ENCODE data around the gene MTERF4.

MTERF4 gene

DNA sequence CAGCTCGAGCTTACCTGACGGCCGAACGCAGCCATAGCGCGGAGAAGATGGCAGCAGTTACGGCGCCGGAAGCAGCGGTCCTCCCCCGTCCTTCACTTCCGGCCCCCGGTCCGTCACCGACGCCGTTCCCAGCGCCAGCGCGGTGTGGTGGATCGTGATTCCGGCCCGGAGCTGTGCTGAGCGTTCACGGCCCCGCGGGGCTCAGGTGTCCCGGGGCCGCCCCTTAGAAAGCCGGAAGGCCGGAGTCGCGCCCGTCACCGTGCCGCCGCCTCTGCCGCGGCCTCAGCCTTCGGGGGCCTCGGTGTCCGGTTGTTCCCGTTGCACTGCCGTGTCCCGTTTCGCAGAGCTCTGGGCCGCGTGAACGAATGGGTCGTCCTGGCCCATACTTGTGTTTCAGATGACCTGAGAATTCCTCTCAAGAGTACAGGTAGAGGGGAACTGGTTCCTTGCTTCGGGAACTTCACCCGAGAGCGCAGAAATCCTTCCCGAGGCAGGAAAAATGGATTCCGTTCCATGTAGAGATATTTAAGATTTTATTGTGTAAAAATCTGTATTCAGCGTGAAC lies at the start of gene MTERF4:
TSS of gene MTERF4 (minus strand) at position 49 of the 565 bp plus-strand sequence. CDS start at position 35, 14 bp downstream.
- H3K27me3 Mint-ChIP-seq = no peaks in the 10 kb centered on the region
- H3K27ac Mint-ChIP-seq = peak within 1 kb of the TSS; percentile 98

GRCh38 chr2:241150660-241151530 lies 48.8 kb upstream of the MTERF4 start:
- peaks cover 12% of the 10 kb centered on the region for H3K36me3 Mint-ChIP-seq (ENCODE audit: low read depth)
- no peaks in the 10 kb centered on the region for H3K9me3 Mint-ChIP-seq
- no peak for DNase-seq
- no peaks in the 10 kb centered on the region for H3K27me3 Mint-ChIP-seq
- H3K27ac Mint-ChIP-seq = peak overlapping the region; percentile 95
- peak; percentile 3 for ATAC-seq
- peak overlapping the region; percentile 97 for H3K4me3 Mint-ChIP-seq
- peaks cover 61% of the 10 kb centered on the region for H3K4me1 Mint-ChIP-seq

More for the DNA sequence above, at the start of gene MTERF4:
- Mint-ChIP-seq H3K4me3 (peak within 1 kb of the TSS; percentile 97), H3K9me3 (no peaks in the 10 kb centered on the region), H3K36me3 (ENCODE audit: low read depth) (peaks cover 21% of the 10 kb centered on the region), H3K4me1 (peaks cover 45% of the 10 kb centered on the region)
- ATAC-seq = peak; percentile 99
- DNase-seq = peak; percentile 91

- peaks cover 59% of the 10 kb centered on the region for H3K4me1 Mint-ChIP-seq
- ATAC-seq (peak; percentile 79), DNase-seq (peak; percentile 94)
- peak within 1 kb of the TSS; percentile 95 for H3K27ac Mint-ChIP-seq
- peaks cover 12% of the 10 kb centered on the region for H3K36me3 Mint-ChIP-seq (ENCODE audit: low read depth)
- no peaks in the 10 kb centered on the region for H3K9me3 Mint-ChIP-seq
- H3K27me3 Mint-ChIP-seq = no peaks in the 10 kb centered on the region
- H3K4me3 Mint-ChIP-seq = peak within 1 kb of the TSS; percentile 97
Measured at GRCh38 chr2:241149925-241150659, 48.0 kb upstream of the MTERF4 start, which contains the start of gene PPP1R7. PPP1R7 (plus strand) TSS chr2:241150467; CDS start chr2:241150496, 29 bp downstream.

DNA sequence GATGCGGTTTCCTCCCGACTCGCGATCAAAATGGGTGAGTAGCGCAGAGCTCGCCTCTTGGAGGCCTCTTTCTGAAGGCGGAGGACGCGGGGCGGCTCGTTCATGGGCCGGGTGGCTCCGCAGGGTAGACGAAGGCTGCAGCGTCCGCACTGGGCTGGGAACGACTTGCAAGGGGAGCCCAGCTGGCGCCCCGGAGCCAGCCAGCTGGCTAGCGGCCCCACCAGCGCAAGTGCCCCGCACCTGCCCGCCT lies 47.5 kb upstream of the MTERF4 start:
- H3K36me3 Mint-ChIP-seq (ENCODE audit: low read depth) = peaks cover 7% of the 10 kb centered on the region

DNA sequence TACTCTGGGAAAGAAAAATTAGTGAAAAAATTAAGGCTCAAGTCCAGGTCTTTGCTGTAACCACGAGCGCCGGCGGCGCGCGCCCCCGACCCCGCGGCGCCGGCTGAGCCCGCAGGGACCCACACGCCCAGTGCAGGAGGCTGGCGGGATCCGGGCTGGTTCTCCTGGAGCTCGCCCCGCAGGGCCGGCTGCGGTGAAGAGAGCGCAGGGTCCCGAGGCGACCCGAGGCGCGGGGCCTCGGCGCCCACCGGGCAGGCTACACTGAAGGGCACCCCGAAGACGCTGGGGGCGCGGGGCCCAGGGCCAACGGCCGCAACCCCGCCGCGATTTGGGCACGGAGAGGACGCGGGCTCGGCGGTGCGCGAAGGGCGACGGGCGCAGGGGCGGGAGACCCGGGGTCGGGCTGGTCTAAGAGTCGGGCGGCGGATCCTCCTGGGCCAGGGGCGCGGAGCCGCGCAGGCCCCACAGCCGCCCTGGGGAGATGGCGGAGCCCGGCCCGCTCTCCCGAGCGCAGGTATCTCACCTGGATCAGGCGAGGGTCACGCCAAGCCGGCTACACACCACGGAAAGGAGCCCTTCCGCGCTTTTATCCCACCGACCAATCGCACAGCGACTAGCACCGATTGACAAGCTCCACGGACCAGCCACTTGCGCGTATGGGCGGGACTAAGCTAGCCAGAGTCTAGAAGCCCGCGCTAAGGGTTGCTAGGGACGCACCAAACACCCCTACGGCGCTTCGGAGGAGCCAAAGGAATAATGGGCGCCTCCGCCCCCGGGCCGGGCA lies 47.0 kb upstream of the MTERF4 start, which contains the start of gene PASK:
TSS of gene PASK (minus strand) at position 582 of the 784 bp plus-strand sequence. CDS start 6,440 bp downstream, outside the sequence.
- H3K4me1 Mint-ChIP-seq = peaks cover 51% of the 10 kb centered on the region
- peak within 1 kb of the TSS; percentile 97 for H3K4me3 Mint-ChIP-seq
- no peaks in the 10 kb centered on the region for H3K9me3 Mint-ChIP-seq
- H3K27me3 Mint-ChIP-seq = no peaks in the 10 kb centered on the region
- DNase-seq (peak; percentile 93), ATAC-seq (peak; percentile 92)
- H3K36me3 Mint-ChIP-seq (ENCODE audit: low read depth) = peaks cover 7% of the 10 kb centered on the region
- peak within 1 kb of the TSS; percentile 95 for H3K27ac Mint-ChIP-seq

More for the DNA sequence above, 47.5 kb upstream of the MTERF4 start:
- no peaks in the 10 kb centered on the region for H3K27me3 Mint-ChIP-seq
- H3K9me3 Mint-ChIP-seq = no peaks in the 10 kb centered on the region
- H3K4me3 Mint-ChIP-seq = peak overlapping the region; percentile 97
- DNase-seq = no peak
- peak overlapping the region; percentile 79 for H3K27ac Mint-ChIP-seq
- ATAC-seq = peak; percentile 17
- peaks cover 55% of the 10 kb centered on the region for H3K4me1 Mint-ChIP-seq

DNA sequence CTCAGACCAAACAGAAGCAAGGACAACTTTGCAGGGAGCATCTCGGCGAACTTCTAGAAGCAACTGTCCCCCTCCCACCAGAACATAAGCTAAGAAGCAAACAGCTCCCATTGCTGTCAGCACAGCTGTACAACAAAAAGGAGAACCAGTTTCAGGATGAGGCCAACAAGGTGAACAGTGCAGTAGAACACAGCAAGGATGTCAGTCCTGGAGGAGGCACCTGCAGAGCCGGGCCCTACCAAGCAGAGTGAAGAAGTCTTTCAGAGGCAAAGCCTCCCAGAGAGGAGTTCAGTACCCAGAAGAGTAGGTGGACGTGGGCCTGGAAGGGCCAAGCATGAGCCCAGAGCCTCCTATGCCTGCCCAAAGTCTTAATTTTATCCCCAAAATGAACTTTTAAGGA lies 46.2 kb upstream of the MTERF4 start:
- Mint-ChIP-seq H3K9me3 (no peaks in the 10 kb centered on the region), H3K4me3 (peak overlapping the region; percentile 97), H3K27ac (peak overlapping the region; percentile 44), H3K36me3 (ENCODE audit: low read depth) (peaks cover 2% of the 10 kb centered on the region), H3K4me1 (peaks cover 45% of the 10 kb centered on the region), H3K27me3 (no peaks in the 10 kb centered on the region)
- ATAC-seq (no peak), DNase-seq (no peak)

DNA sequence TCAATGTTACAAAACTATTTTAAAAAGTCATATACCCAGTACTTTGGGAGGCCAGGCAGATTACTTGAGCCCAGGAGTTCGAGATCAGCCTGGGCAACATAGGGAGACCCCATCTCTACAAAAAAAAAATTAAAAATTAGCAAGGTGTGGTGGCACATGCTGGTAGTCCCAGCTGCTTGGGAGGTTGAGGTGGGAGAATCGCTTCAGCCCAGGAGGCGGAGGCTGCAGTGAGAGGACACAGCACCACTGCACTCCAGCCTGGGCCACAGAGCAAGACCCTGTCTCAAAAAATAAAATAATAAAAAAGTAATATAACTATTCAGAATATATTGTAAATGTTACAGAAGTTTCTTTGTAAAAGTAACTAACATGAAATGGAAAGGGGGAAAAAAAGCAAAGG lies 45.2 kb upstream of the MTERF4 start:
- H3K4me3 Mint-ChIP-seq = peak overlapping the region; percentile 97
- peaks cover 39% of the 10 kb centered on the region for H3K4me1 Mint-ChIP-seq
- H3K36me3 Mint-ChIP-seq (ENCODE audit: low read depth) = peaks cover 2% of the 10 kb centered on the region
- no peaks in the 10 kb centered on the region for H3K27me3 Mint-ChIP-seq
- no peak for ATAC-seq
- no peak for DNase-seq
- H3K27ac Mint-ChIP-seq = no peak overlapping the region
- no peaks in the 10 kb centered on the region for H3K9me3 Mint-ChIP-seq

GRCh38 chr2:241146286-241146685 lies 44.2 kb upstream of the MTERF4 start:
- ATAC-seq (no peak), DNase-seq (no peak)
- no peak overlapping the region for H3K27ac Mint-ChIP-seq
- H3K27me3 Mint-ChIP-seq = no peaks in the 10 kb centered on the region
- peaks cover 8% of the 10 kb centered on the region for H3K36me3 Mint-ChIP-seq (ENCODE audit: low read depth)
- no peaks in the 10 kb centered on the region for H3K9me3 Mint-ChIP-seq
- H3K4me1 Mint-ChIP-seq = peaks cover 29% of the 10 kb centered on the region
- no peak overlapping the region for H3K4me3 Mint-ChIP-seq

- Mint-ChIP-seq H3K27me3 (no peaks in the 10 kb centered on the region), H3K4me3 (no peak overlapping the region), H3K9me3 (no peaks in the 10 kb centered on the region), H3K36me3 (ENCODE audit: low read depth) (peaks cover 17% of the 10 kb centered on the region), H3K27ac (no peak overlapping the region), H3K4me1 (peaks cover 8% of the 10 kb centered on the region)
- DNase-seq = no peak
- ATAC-seq = no peak
Measured at GRCh38 chr2:241142593-241142992, 40.5 kb upstream of the MTERF4 start.

GRCh38 chr2:241142063-241142462 lies 40.0 kb upstream of the MTERF4 start:
- Mint-ChIP-seq H3K4me1 (peaks cover 6% of the 10 kb centered on the region), H3K4me3 (no peak overlapping the region), H3K9me3 (no peaks in the 10 kb centered on the region), H3K27ac (peak overlapping the region; percentile 49), H3K27me3 (no peaks in the 10 kb centered on the region), H3K36me3 (ENCODE audit: low read depth) (peaks cover 17% of the 10 kb centered on the region)
- no peak for DNase-seq
- ATAC-seq = no peak

GRCh38 chr2:241141214-241141770 lies 39.2 kb upstream of the MTERF4 start:
- H3K4me3 Mint-ChIP-seq = no peak overlapping the region
- H3K27me3 Mint-ChIP-seq = no peaks in the 10 kb centered on the region
- ATAC-seq = no peak
- peaks cover 2% of the 10 kb centered on the region for H3K4me1 Mint-ChIP-seq
- no peak overlapping the region for H3K27ac Mint-ChIP-seq
- H3K9me3 Mint-ChIP-seq = no peaks in the 10 kb centered on the region
- H3K36me3 Mint-ChIP-seq (ENCODE audit: low read depth) = peaks cover 17% of the 10 kb centered on the region
- DNase-seq = no peak

GRCh38 chr2:241140445-241140840 lies 38.4 kb upstream of the MTERF4 start:
- Mint-ChIP-seq H3K4me3 (no peak overlapping the region), H3K36me3 (ENCODE audit: low read depth) (peaks cover 22% of the 10 kb centered on the region), H3K9me3 (no peaks in the 10 kb centered on the region), H3K27ac (no peak overlapping the region), H3K4me1 (no peaks in the 10 kb centered on the region), H3K27me3 (no peaks in the 10 kb centered on the region)
- ATAC-seq (no peak), DNase-seq (no peak)

DNA sequence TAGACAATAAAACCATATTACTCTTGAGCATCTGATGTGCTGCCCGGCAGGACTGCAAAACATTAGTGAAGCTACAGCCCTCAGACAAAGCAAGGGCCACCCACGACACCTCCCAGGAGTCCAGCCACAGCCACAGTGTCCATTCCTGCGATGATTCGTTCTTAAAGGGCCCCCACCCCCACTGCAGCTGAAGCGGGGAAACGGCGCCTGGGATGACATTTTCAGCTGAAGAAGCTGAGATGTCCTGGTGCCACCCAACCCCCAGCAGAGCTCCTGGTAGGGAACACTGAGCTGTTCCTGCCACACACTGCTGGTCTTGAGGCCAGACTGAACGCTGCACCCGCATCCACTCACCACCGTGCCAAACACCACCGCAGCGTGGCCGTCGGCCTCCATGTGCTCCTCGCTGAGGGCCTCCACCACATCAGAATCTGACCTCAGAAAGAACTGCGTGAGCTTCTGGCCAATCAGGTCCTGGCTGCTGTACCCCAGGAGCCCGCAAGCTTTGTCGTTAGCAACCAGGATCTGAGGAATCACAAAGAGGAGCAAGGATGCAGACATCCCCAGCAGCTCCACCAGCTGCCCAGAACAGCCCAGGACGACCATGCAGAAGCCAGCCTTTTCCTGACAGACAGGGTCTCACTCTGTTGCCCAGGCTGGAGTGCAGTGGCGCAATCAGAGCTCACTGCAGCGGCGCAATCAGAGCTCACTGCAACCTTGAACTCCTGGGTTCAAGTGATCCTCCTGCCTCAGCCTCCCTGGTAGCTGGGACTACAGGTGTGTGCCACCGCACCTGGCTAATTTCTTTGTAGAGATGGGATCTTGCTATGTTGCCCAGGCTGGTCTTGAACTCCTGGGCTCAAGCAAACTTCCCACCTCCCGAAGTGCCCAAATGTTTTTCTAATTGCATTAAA lies 37.7 kb upstream of the MTERF4 start:
- Mint-ChIP-seq H3K27me3 (no peaks in the 10 kb centered on the region), H3K36me3 (ENCODE audit: low read depth) (peaks cover 22% of the 10 kb centered on the region), H3K9me3 (no peaks in the 10 kb centered on the region), H3K27ac (no peak overlapping the region), H3K4me1 (no peaks in the 10 kb centered on the region), H3K4me3 (no peak overlapping the region)
- ATAC-seq = no peak
- no peak for DNase-seq

Measured in activated naive CD8-positive, alpha-beta T cell treated with anti-CD3 and anti-CD28 coated beads, Interleukin-2, amount 50 U/mL, for 24 hours (primary cell).